Smooth muscle cell (in vitro differentiated cells): Measurements from ENCODE around the gene MAGEB2. TPM values are rescaled to one million over a fixed set of nuclear protein-coding genes. Genes with fewer than 3 reads are reported as not detected.

Experiments used
- DNase-seq: peaks from one replicate; lab custom pipeline; 2025; ENCODE audit not compliant: unreplicated experiment; lab: John Stamatoyannopoulos, UW
- H2AFZ ChIP-seq: fragments of 200-600 bp; sonication (generic); 2 replicates; pipeline ENCODE4 v1.6.0; 2016; ENCODE audit warnings: antibody characterized with exemption, low read depth, mild to moderate bottlenecking
- H3F3A ChIP-seq: fragments of 200-600 bp; sonication (generic); 2 replicates; pipeline ENCODE4 v1.6.0; 2017; ENCODE audit warnings: antibody characterized with exemption, low read depth
- H3K27ac ChIP-seq: fragments of 200-600 bp; sonication (generic); 2 replicates; pipeline ENCODE4 v1.5.1; 2016; ENCODE audit warnings: low read depth, mild to moderate bottlenecking
- H3K27me3 ChIP-seq: fragments of 200-600 bp; sonication (generic); 2 replicates; pipeline ENCODE4 v1.6.1; 2016; ENCODE audit warnings: low read depth, mild to moderate bottlenecking
- H3K36me3 ChIP-seq: fragments of 200-600 bp; sonication (generic); 2 replicates; pipeline ENCODE4 v1.5.1; 2016; ENCODE audit warnings: low read depth
- H3K4me1 ChIP-seq: fragments of 200-600 bp; sonication (generic); 2 replicates; pipeline ENCODE4 v1.5.1; 2016; ENCODE audit warnings: low read depth
- H3K4me2 ChIP-seq: fragments of 200-600 bp; sonication (generic); 2 replicates; pipeline ENCODE4 v1.6.0; 2016; ENCODE audit warnings: mild to moderate bottlenecking
- H3K4me3 ChIP-seq: fragments of 200-600 bp; sonication (generic); 2 replicates; pipeline ENCODE4 v1.5.1; 2016; ENCODE audit warnings: mild to moderate bottlenecking
- H3K79me2 ChIP-seq: fragments of 200-600 bp; sonication (generic); 2 replicates; pipeline ENCODE4 v1.6.0; 2016; ENCODE audit warnings: low read depth, mild to moderate bottlenecking
- H3K9ac ChIP-seq: fragments of 200-600 bp; sonication (generic); 2 replicates; pipeline ENCODE4 v1.6.0; 2016; ENCODE audit warnings: low read depth
- H3K9me3 ChIP-seq: fragments of 200-600 bp; sonication (generic); replicated peaks from 2 replicates; pipeline ENCODE4 v1.5.1; 2016; ENCODE audit warnings: low read depth
- H4K20me1 ChIP-seq: fragments of 200-600 bp; sonication (generic); 2 replicates; pipeline ENCODE4 v1.6.0; 2016; ENCODE audit warnings: low read depth
- CTCF ChIP-seq: fragments of 200-600 bp; sonication (generic); IDR thresholded peaks from 2 replicates; pipeline ENCODE4 v1.5.1; 2017; ENCODE audit warnings: borderline replicate concordance, mild to moderate bottlenecking, antibody characterized with exemption; ENCODE audit not compliant: insufficient read depth, poor library complexity, severe bottlenecking
- WGBS: methylation state at CpG from one replicate; pipeline ENCODE4 v1.1.7; 2016; ENCODE audit warnings: low lambda C conversion rate; 5-methylcytosine and 5-hydroxymethylcytosine counted together
- polyA plus RNA-seq: library from polyadenylated mRNA; unstranded; fragments of >200 nt; fragmentation: Nextera tagmentation; extraction: Ambion mirVana; gene quantifications from 2 replicates; pipeline ENCODE4 v1.2.1, GENCODE V29; 2016
- total RNA-seq: library from RNA; depleted of rRNA; stranded (reverse); fragments of >200 nt; gene quantifications from 2 replicates; pipeline ENCODE4 v1.2.3, GENCODE V29; 2014

The MAGEB2 gene
- total and polyA plus RNA-seq, 2 experiments from 2014 or later: not detected

GRCh38 chrX:30228526-30228925 is 13.2 kb downstream of the MAGEB2 start:
- 71% methylated on average over 1 of the region's 1 CpG for WGBS
- Histone ChIP-seq H3K79me2 (no peaks in the 10 kb centered on the region), H3K27me3 (no peaks in the 10 kb centered on the region), H3K4me1 (no peaks in the 10 kb centered on the region), H2AFZ (no peak overlapping the region), H3K9me3 (no peaks in the 10 kb centered on the region), H3K4me2 (no peak overlapping the region), H3K36me3 (no peaks in the 10 kb centered on the region), H3K9ac (no peak overlapping the region), H3F3A (no peaks in the 10 kb centered on the region), H4K20me1 (no peaks in the 10 kb centered on the region), H3K27ac (no peak overlapping the region), H3K4me3 (no peak overlapping the region)
- no peak for DNase-seq
- TF ChIP-seq CTCF: no peak

- Histone ChIP-seq H3K36me3 (no peaks in the 10 kb centered on the region), H4K20me1 (no peaks in the 10 kb centered on the region), H3K9ac (no peak within 1 kb of the TSS), H3K27ac (no peak within 1 kb of the TSS), H3K27me3 (no peaks in the 10 kb centered on the region), H3K4me3 (no peak within 1 kb of the TSS), H3K9me3 (no peaks in the 10 kb centered on the region), H3F3A (no peaks in the 10 kb centered on the region), H3K4me2 (no peak within 1 kb of the TSS), H3K79me2 (no peaks in the 10 kb centered on the region), H3K4me1 (no peaks in the 10 kb centered on the region), H2AFZ (no peak within 1 kb of the TSS)
- TF ChIP-seq CTCF: no peak
- 78% methylated on average over 4 of the region's 4 CpGs for WGBS
- DNase-seq: no peak
These were observed 15.0 kb downstream of the MAGEB2 start, which contains the start of gene MAGEB3 for GRCh38 chrX:30230395-30230794. MAGEB3 (plus strand) TSS chrX:30230657; CDS start chrX:30235925, 5,268 bp downstream.

GRCh38 chrX:30241724-30242415 is 26.5 kb downstream of the MAGEB2 start, which contains the start of gene MAGEB4:
MAGEB4 (plus strand) TSS chrX:30242000; CDS start chrX:30242136, 136 bp downstream.
- no peak within 1 kb of the TSS for H3K9ac ChIP-seq
- no peak for TF ChIP-seq CTCF
- no peak within 1 kb of the TSS for H2AFZ ChIP-seq
- no peak within 1 kb of the TSS for H3K4me3 ChIP-seq
- no peak within 1 kb of the TSS for H3K27ac ChIP-seq
- no peaks in the 10 kb centered on the region for H3K27me3 ChIP-seq
- H3K36me3 ChIP-seq: no peaks in the 10 kb centered on the region
- H3F3A ChIP-seq: no peaks in the 10 kb centered on the region
- no peaks in the 10 kb centered on the region for H4K20me1 ChIP-seq
- WGBS: 85% methylated on average over 10 of the region's 10 CpGs
- H3K9me3 ChIP-seq: no peaks in the 10 kb centered on the region
- no peaks in the 10 kb centered on the region for H3K4me1 ChIP-seq
- no peak for DNase-seq
- no peaks in the 10 kb centered on the region for H3K79me2 ChIP-seq
- no peak within 1 kb of the TSS for H3K4me2 ChIP-seq
